GM19351 (cell line): ENCODE data around the gene CABCOCO1.
"Not testable (repeated sequence)": the region's sequence is repeated elsewhere in the genome, so short reads cannot be mapped to it uniquely, and the experiment has no call there.

Experiments
- ATAC-seq: cut with Tn5 transposase; IDR thresholded peaks from one replicate; pipeline ENCODE4 v1.9.1; 2021; ENCODE audit warnings: mild to moderate bottlenecking, moderate library complexity; ENCODE audit not compliant: unreplicated experiment

The CABCOCO1 gene

GRCh38 chr10:61642150-61642571 is 20.6 kb upstream of the CABCOCO1 start:
- ATAC-seq: no peak

DNA sequence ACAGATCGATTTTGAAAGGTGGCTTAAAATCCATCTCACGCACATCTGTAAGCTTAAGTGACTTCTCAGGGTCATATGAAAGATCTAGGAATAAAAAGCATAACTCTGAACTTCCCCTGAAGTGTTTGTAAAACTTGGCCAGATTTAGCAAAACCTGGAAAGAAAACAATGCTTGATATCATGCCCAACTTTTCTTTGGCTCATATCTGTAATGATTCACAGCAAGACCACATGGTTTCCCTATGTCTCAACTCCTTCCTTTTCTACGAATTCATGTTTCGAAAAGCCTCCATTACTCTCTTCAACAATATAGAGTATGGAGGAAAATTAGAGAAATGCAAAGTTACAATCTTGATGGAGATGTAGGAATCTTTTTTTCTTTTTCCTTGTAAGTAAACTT is 20.1 kb upstream of the CABCOCO1 start:
- no peak for ATAC-seq

DNA sequence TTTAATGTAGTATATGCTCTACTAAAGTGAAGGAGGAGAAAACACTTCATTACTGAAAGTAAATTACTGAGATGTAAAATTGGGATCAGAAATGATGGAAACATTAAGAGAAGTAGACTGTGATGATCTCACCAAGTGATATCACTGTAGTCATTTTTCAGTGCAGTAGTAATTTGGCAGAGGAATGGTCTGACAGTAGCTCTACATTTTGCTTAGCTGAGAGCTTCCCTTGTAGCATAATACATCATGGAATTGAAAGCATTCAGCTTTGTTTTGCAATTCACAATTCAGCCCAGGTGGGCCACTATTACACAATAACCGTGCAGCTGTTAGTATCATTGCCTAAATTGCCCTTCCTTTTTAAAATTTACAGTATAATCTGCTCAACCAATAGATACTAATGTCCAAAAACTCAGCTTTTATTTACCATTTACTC is 19.4 kb upstream of the CABCOCO1 start:
- no peak for ATAC-seq

DNA sequence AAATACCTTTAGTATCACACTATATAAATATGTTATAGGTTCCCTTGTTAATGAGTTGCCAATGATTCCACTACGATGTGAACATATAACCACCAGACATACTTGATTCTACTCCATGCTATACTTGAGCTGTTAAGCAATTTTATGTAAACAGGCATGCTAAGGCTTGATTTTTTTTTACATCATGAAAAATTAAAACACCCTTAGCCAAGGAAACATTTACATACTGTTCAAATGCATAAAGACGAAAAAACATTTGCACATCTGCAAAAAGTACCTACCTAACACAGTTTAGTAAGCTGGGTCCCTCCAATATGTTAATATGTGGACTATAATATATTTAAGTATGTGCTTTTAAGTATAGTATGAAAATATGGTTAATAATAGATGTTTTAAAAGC is 9.0 kb upstream of the CABCOCO1 start:
- no peak for ATAC-seq

GRCh38 chr10:61655335-61655851 is 7.3 kb upstream of the CABCOCO1 start:
- no peak for ATAC-seq

- ATAC-seq: no peak
Observed at GRCh38 chr10:61663466-61663865, 737 bp downstream of the CABCOCO1 start.

- ATAC-seq: no peak
Observed at GRCh38 chr10:61664985-61665384, 2.3 kb downstream of the CABCOCO1 start.

DNA sequence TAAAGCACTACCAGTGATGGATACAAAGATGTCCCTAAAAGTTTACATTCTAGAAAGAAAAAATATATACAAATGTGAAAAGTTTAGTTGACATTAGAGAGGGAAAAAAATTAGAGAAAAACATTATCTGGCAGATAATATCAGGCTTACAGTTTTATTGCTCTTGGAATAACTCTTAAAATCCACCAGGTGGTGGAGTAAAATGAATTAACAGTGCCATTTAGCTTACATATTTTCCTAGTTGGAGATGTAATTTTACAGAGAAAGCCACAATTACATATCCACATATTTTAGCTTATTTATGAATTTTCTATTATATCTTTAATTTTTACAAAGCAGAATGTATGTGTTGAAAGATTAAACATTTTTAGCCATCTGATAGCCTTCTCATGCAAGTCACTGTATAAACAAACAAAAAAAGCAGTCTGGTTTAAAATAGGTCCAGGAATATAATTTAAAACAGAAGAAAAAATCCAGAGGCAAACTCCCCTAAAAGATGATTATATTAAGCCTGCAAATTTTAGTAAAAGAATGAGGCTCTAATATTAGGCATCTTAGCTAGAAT is 6.5 kb downstream of the CABCOCO1 start:
- ATAC-seq: no peak

DNA sequence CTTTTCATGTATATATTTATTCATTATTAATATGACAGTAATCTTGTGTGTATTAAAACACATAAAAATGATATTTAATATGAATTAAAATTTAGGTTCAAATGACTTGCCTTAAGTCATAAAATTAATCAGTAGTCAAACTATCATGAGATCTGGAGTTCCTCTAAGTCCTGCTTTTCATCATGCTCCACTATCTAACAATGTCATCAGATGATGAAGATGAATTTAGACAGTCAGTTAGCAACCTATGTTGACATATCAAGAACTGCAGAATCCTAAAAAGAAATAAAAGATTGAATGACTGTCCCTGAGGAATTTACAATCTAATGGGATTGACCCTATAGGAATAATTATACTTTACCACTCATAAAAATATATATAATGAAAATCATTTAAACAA is 7.1 kb downstream of the CABCOCO1 start:
- no peak for ATAC-seq

DNA sequence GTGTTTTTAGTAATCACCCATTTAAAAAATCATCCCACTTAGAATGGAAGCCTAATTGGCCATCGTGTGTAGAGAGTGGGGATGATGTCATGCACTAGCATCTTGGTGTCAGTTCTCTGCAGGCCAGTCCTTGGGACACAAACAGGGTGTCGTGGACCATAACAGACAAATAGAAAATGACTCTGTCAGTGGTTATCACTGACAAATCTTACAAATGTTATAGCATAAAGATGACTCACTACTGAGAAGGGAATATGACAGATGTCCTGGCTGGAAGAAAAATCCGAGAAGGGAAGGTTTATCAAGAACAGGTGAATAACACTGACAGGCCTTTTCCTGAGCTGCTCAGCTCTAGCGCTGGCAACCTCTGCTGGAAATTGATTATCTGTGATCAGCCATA is 10.6 kb downstream of the CABCOCO1 start:
- ATAC-seq: no peak

DNA sequence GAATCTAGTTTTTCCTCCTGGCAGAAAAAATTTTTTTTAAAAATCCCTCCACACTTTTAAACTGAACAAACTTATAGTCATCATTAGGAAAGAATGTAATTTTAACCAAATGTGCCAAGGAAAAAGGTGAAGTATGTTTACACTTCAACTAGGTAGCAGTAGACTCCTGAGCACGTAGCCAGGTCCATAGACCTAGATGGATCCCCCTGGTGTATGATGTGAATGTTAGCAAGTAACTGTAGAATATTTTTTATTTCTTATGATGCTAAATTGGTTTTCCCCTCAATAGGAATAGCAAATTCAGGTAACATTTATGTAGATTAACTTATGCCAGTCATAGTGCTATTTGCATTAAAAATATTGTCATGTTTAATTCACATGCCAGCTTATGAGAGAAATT is 19.6 kb downstream of the CABCOCO1 start:
- ATAC-seq: no peak

DNA sequence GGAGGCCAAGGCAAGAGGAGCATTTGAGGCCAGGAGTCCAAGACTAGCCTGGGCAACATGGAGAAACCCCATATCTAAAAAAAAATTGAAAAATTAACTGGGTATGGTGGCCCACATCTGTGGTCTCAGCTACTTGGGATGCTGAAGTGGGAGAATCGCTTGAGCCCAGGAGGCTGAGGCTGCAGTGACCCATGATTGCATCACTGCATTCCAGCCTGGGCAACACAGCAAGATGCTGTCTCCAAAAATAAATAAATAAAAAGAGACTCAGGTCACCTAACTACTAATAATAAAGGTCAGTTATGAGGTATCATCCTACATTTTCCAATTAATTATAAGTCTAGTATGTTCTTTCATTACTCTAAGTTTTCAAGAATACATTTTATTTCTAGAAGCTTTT is 20.6 kb downstream of the CABCOCO1 start:
- no peak for ATAC-seq

GRCh38 chr10:61684894-61685507 is 22.3 kb downstream of the CABCOCO1 start:
- ATAC-seq: no peak

GRCh38 chr10:61688551-61689308 is 26.0 kb downstream of the CABCOCO1 start:
- no peak for ATAC-seq

DNA sequence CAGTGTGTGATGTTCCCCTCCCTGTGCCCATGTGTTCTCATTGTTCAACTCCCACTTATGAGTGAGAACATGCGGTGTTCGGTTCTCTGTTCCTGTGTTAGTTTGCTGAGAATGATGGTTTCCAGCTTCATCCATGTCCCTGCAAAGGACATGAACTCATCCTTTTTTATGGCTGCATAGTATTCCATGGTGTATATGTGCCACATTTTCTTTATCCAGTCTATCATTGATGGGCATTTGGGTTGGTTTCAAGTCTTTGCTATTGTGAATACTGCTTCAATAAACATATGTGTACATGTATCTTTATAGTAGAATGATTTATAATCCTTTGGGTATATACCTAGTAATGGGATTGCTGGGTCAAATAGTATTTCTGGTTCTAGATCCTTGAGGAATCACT is 28.9 kb downstream of the CABCOCO1 start:
- not testable (repeated sequence) for ATAC-seq

- no peak for ATAC-seq
Observed at GRCh38 chr10:61692447-61693010, 29.8 kb downstream of the CABCOCO1 start.

DNA sequence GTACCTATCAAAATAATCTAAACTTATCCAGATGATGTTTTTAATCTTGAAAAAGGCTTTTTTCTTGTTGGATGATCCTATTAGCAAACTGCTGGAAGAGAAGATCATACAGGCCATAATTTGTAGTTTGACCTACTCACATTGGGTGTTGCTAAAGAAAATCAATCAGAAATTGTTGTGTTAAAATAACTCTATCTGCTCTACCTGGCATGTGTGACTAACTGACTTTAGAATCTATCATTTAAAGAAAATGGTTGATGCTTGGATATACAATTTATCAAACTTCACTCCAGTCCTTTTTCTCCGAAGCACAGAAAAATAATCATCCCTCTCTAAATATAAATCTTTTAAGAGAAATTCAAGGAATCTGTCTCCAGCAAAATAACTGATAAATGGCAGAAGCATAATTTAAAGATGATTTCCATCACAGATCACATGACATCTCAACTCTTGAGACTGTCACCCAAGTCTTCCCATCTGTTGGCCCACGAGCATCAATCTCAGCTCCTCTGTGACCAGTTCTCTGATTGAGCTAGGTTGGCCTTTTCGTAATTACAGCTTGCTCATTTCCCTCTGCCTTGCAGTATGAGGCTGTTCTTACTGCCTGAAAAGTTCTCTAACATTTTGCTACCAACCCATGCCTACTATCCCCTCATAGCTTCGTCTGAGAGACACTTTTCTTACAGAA is 36.4 kb downstream of the CABCOCO1 start:
- ATAC-seq: no peak

- no peak for ATAC-seq
Observed at GRCh38 chr10:61701055-61701705, 38.5 kb downstream of the CABCOCO1 start.

GRCh38 chr10:61701706-61702105 is 39.0 kb downstream of the CABCOCO1 start:
- ATAC-seq: no peak

- ATAC-seq: no peak
Observed at GRCh38 chr10:61702584-61702983, 39.9 kb downstream of the CABCOCO1 start.
